Hepatocyte (in vitro differentiated cells): ENCODE data around the gene COL10A1. TPM values are rescaled to one million over a fixed set of nuclear protein-coding genes. Genes with fewer than 3 reads are reported as not detected.

Source experiments
- DNase-seq: peaks from one replicate; pipeline ENCODE4 v3.0.0-alpha.2; 2016; ENCODE audit warnings: low spot score
- H2AFZ ChIP-seq: fragments of 200-600 bp; sonication (generic); 2 replicates; pipeline ENCODE4 v1.6.0; 2016; ENCODE audit warnings: antibody characterized with exemption, mild to moderate bottlenecking
- H3K27ac ChIP-seq: fragments of 200-600 bp; sonication (generic); 2 replicates; pipeline ENCODE4 v1.5.1; 2016; ENCODE audit warnings: mild to moderate bottlenecking
- H3K27me3 ChIP-seq: fragments of 200-600 bp; sonication (generic); 2 replicates; pipeline ENCODE4 v1.6.1; 2016
- H3K36me3 ChIP-seq: fragments of 200-600 bp; sonication (generic); replicated peaks from 2 replicates; pipeline ENCODE4 v1.5.1; 2016; ENCODE audit warnings: low read depth; ENCODE audit not compliant: insufficient read depth
- H3K4me1 ChIP-seq: fragments of 200-600 bp; sonication (generic); 2 replicates; pipeline ENCODE4 v1.5.1; 2016; ENCODE audit warnings: mild to moderate bottlenecking, moderate library complexity; ENCODE audit not compliant: insufficient read depth
- H3K4me2 ChIP-seq: fragments of 200-600 bp; sonication (generic); 2 replicates; pipeline ENCODE4 v1.6.0; 2016
- H3K4me3 ChIP-seq: fragments of 200-600 bp; sonication (generic); 2 replicates; pipeline ENCODE4 v1.5.1; 2016; ENCODE audit warnings: mild to moderate bottlenecking
- H3K79me2 ChIP-seq: fragments of 200-600 bp; sonication (generic); 2 replicates; pipeline ENCODE4 v1.6.0; 2017; ENCODE audit warnings: mild to moderate bottlenecking
- H3K9me2 ChIP-seq: fragments of 200-600 bp; sonication (generic); replicated peaks from 2 replicates; pipeline ENCODE4 v1.6.0; 2017; ENCODE audit warnings: mild to moderate bottlenecking; ENCODE audit not compliant: insufficient read depth
- H3K9me3 ChIP-seq: fragments of 200-600 bp; sonication (generic); 2 replicates; pipeline ENCODE4 v1.5.1; 2016; ENCODE audit warnings: low read depth, mild to moderate bottlenecking
- H4K20me1 ChIP-seq: fragments of 200-600 bp; sonication (generic); 2 replicates; pipeline ENCODE4 v1.6.0; 2016; ENCODE audit warnings: mild to moderate bottlenecking; ENCODE audit not compliant: insufficient read depth, poor library complexity, severe bottlenecking
- EZH2 ChIP-seq: fragments of 200-600 bp; sonication (generic); IDR thresholded peaks from 2 replicates; pipeline ENCODE4 v1.6.1; 2016; ENCODE audit warnings: antibody characterized with exemption, mild to moderate bottlenecking, borderline replicate concordance
- EZH2phosphoT487 ChIP-seq: fragments of 200-600 bp; sonication (generic); IDR thresholded peaks from one replicate; pipeline ENCODE4 v1.6.1; 2018; ENCODE audit warnings: antibody characterized with exemption, mild to moderate bottlenecking, low read depth, moderate library complexity; ENCODE audit not compliant: unreplicated experiment, severe bottlenecking
- WGBS: methylation state at CpG from one replicate; pipeline ENCODE4 v1.1.6; 2016; ENCODE audit warnings: low lambda C conversion rate; ENCODE audit errors: missing lambda C conversion rate; 5-methylcytosine and 5-hydroxymethylcytosine counted together
- polyA plus RNA-seq: library from polyadenylated mRNA; unstranded; fragments of >200 nt; fragmentation: Nextera tagmentation; extraction: Ambion mirVana; gene quantifications from 2 replicates; pipeline ENCODE4 v1.2.1, GENCODE V29; 2016
- total RNA-seq: library from RNA; depleted of rRNA; stranded (reverse); fragments of >200 nt; gene quantifications from 2 replicates; pipeline ENCODE4 v1.2.3, GENCODE V29; 2014
- TF ChIP-seq, protein P1 (sequence below): fragments of 200-600 bp; sonication (generic); IDR thresholded peaks from 2 replicates; pipeline ENCODE4 v1.5.1; 2016; ENCODE audit warnings: antibody characterized with exemption, mild to moderate bottlenecking; ENCODE audit not compliant: poor library complexity

COL10A1 gene
- total and polyA plus RNA-seq, 2 experiments from 2014 or later, result 0.05 to 0.07 TPM

GRCh38 chr6:116070101-116070500 lies 55.8 kb downstream of the COL10A1 start:
- Histone ChIP-seq H3K27ac (no peak overlapping the region), H3K4me3 (no peak overlapping the region), H3K79me2 (no peaks in the 10 kb centered on the region), H3K4me1 (peaks cover 14% of the 10 kb centered on the region), H3K9me2 (no peaks in the 10 kb centered on the region), H3K27me3 (no peaks in the 10 kb centered on the region), H3K9me3 (no peaks in the 10 kb centered on the region), H4K20me1 (no peaks in the 10 kb centered on the region), H3K36me3 (no peaks in the 10 kb centered on the region), H3K4me2 (no peak overlapping the region), H2AFZ (no peak overlapping the region)
- no peak for DNase-seq
- 73% methylated on average over 1 of the region's 1 CpG for WGBS
- no peak for TF ChIP-seq EZH2phosphoT487
- no peak for TF ChIP-seq EZH2
- TF ChIP-seq, protein P1, sequence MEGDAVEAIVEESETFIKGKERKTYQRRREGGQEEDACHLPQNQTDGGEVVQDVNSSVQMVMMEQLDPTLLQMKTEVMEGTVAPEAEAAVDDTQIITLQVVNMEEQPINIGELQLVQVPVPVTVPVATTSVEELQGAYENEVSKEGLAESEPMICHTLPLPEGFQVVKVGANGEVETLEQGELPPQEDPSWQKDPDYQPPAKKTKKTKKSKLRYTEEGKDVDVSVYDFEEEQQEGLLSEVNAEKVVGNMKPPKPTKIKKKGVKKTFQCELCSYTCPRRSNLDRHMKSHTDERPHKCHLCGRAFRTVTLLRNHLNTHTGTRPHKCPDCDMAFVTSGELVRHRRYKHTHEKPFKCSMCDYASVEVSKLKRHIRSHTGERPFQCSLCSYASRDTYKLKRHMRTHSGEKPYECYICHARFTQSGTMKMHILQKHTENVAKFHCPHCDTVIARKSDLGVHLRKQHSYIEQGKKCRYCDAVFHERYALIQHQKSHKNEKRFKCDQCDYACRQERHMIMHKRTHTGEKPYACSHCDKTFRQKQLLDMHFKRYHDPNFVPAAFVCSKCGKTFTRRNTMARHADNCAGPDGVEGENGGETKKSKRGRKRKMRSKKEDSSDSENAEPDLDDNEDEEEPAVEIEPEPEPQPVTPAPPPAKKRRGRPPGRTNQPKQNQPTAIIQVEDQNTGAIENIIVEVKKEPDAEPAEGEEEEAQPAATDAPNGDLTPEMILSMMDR, result no peak

Other genes starting within 250 kb of the COL10A1 start
- 15.3 and 16.9 TPM in 2 replicates for gene FRK, start 65.2 kb downstream of the COL10A1 start, total RNA-seq
- 2.5 and 2.7 TPM in 2 replicates for gene FRK, start 65.2 kb downstream of the COL10A1 start, polyA plus RNA-seq
- 10.3 and 11.4 TPM in 2 replicates for gene NT5DC1, start 25.3 kb downstream of the COL10A1 start, total RNA-seq
- gene NT5DC1, start 25.3 kb downstream of the COL10A1 start, polyA plus RNA-seq, result 27.8 and 39.2 TPM in 2 replicates
- gene TSPYL4, start 127.9 kb upstream of the COL10A1 start, total RNA-seq, result 24.3 and 25.3 TPM in 2 replicates
- 11.9 and 13.0 TPM in 2 replicates for gene TSPYL4, start 127.9 kb upstream of the COL10A1 start, polyA plus RNA-seq
- gene TSPYL1, start 153.8 kb upstream of the COL10A1 start, total RNA-seq, result 76.7 and 85.0 TPM in 2 replicates
- gene TSPYL1, start 153.8 kb upstream of the COL10A1 start, polyA plus RNA-seq, result 24.2 and 32.1 TPM in 2 replicates
- 36.9 and 45.0 TPM in 2 replicates for gene DSE, start 244.8 kb upstream of the COL10A1 start, total RNA-seq
- 19.9 and 22.4 TPM in 2 replicates for gene DSE, start 244.8 kb upstream of the COL10A1 start, polyA plus RNA-seq